Measurements from ENCODE around the gene SKOR1.

The SKOR1 gene

GRCh38 chr15:67832031-67832551, 6.8 kb downstream of the SKOR1 start:
- no peak for DNase-seq (ENCODE audit: low spot score)

GRCh38 chr15:67832897-67833709, 7.8 kb downstream of the SKOR1 start:
- no peak for DNase-seq (ENCODE audit: low spot score)

- no peak for DNase-seq (ENCODE audit: low spot score)
These were observed 8.6 kb downstream of the SKOR1 start for GRCh38 chr15:67833710-67834511.

- DNase-seq (ENCODE audit: low spot score): no peak
These were observed 9.4 kb downstream of the SKOR1 start for GRCh38 chr15:67834581-67835296.

GRCh38 chr15:67835297-67836133, 10.2 kb downstream of the SKOR1 start:
- no peak for DNase-seq (ENCODE audit: low spot score)

GRCh38 chr15:67836134-67836455, 10.8 kb downstream of the SKOR1 start:
- no peak for DNase-seq (ENCODE audit: low spot score)

- DNase-seq (ENCODE audit: low spot score): no peak
These were observed 11.2 kb downstream of the SKOR1 start for GRCh38 chr15:67836477-67836876.

GRCh38 chr15:67836955-67837354, 11.6 kb downstream of the SKOR1 start:
- no peak for DNase-seq (ENCODE audit: low spot score)

GRCh38 chr15:67838789-67839332, 13.6 kb downstream of the SKOR1 start:
- DNase-seq (ENCODE audit: low spot score): no peak

- DNase-seq (ENCODE audit: low spot score): no peak
These were observed 14.2 kb downstream of the SKOR1 start for GRCh38 chr15:67839499-67839928.

GRCh38 chr15:67839929-67840748, 14.8 kb downstream of the SKOR1 start, which contains the start of gene RNU6-1:
RNU6-1 (minus strand) TSS chr15:67840045.
- DNase-seq (ENCODE audit: low spot score): peak; percentile 95

- no peak for DNase-seq (ENCODE audit: low spot score)
These were observed 15.6 kb downstream of the SKOR1 start for GRCh38 chr15:67840749-67841512.

- no peak for DNase-seq (ENCODE audit: low spot score)
These were observed 16.1 kb downstream of the SKOR1 start for GRCh38 chr15:67841513-67841762.

- DNase-seq (ENCODE audit: low spot score): no peak
These were observed 17.8 kb downstream of the SKOR1 start for GRCh38 chr15:67843092-67843501.

GRCh38 chr15:67843571-67844387, 18.5 kb downstream of the SKOR1 start:
- no peak for DNase-seq (ENCODE audit: low spot score)

- no peak for DNase-seq (ENCODE audit: low spot score)
These were observed 20.7 kb downstream of the SKOR1 start for GRCh38 chr15:67845974-67846373.

GRCh38 chr15:67849538-67849937, 24.2 kb downstream of the SKOR1 start:
- DNase-seq (ENCODE audit: low spot score): no peak

- DNase-seq (ENCODE audit: low spot score): no peak
These were observed 25.0 kb downstream of the SKOR1 start for GRCh38 chr15:67850336-67850735.
